AG10803 (cell line): ENCODE results near the gene MARVELD2.
"Not testable (repeated sequence)": the region's sequence is repeated elsewhere in the genome, so short reads cannot be mapped to it uniquely, and the experiment has no call there.

Experiments used
- DNase-seq: peaks from one replicate; pipeline ENCODE4 v3.0.0; 2010; ENCODE audit warnings: low read depth
- H3K4me3 ChIP-seq: 2 replicates; pipeline ENCODE4 v1.5.1; 2011; ENCODE audit warnings: mild to moderate bottlenecking, low read length, control low read depth
- TF ChIP-seq, protein P1 (sequence below): conservative IDR thresholded peaks from 2 replicates; pipeline ENCODE4 v1.5.1; 2011; ENCODE audit warnings: mild to moderate bottlenecking, low read length, control low read depth, inconsistent platforms

Gene MARVELD2, protein sequence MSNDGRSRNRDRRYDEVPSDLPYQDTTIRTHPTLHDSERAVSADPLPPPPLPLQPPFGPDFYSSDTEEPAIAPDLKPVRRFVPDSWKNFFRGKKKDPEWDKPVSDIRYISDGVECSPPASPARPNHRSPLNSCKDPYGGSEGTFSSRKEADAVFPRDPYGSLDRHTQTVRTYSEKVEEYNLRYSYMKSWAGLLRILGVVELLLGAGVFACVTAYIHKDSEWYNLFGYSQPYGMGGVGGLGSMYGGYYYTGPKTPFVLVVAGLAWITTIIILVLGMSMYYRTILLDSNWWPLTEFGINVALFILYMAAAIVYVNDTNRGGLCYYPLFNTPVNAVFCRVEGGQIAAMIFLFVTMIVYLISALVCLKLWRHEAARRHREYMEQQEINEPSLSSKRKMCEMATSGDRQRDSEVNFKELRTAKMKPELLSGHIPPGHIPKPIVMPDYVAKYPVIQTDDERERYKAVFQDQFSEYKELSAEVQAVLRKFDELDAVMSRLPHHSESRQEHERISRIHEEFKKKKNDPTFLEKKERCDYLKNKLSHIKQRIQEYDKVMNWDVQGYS

DNA sequence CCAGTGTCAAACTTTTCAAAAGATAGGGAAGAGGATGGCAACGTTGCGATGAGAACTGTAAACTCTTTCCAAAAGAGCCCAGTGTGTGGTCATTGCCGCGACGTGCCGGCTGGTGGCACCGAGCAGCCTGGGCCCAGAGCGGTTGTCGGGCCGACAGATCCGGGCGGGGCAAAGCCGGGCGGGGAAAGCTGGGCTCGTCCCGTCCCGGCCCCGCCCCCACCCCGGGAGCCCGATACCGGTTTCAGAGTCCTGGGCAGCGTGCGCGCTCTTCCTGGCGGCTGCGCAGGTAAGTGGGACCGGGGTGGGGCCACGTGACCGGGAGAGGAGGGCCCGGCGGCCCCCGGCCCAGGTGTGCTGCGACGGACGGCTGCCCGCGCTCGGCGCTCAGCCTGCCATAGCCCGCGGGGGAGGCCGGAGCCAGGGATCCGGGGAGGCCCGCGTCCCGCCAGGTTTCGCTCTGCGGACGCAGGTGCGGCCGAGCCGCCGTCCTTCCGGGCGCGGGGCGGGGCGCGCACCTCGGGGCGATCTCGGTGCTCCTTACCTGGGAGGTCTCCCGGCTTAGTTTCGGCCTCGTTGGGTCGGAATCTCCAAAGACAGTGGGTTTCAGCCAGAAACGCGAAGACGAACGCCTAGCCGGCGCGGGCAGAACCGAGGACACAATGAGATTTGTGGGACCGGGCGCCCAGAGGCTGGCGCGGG lies at the start of gene MARVELD2:
Gene MARVELD2, plus strand, starts transcription at position 232 of the 699 bp plus-strand sequence. CDS start 4,270 bp downstream, outside the sequence.
- TF ChIP-seq, protein P1, sequence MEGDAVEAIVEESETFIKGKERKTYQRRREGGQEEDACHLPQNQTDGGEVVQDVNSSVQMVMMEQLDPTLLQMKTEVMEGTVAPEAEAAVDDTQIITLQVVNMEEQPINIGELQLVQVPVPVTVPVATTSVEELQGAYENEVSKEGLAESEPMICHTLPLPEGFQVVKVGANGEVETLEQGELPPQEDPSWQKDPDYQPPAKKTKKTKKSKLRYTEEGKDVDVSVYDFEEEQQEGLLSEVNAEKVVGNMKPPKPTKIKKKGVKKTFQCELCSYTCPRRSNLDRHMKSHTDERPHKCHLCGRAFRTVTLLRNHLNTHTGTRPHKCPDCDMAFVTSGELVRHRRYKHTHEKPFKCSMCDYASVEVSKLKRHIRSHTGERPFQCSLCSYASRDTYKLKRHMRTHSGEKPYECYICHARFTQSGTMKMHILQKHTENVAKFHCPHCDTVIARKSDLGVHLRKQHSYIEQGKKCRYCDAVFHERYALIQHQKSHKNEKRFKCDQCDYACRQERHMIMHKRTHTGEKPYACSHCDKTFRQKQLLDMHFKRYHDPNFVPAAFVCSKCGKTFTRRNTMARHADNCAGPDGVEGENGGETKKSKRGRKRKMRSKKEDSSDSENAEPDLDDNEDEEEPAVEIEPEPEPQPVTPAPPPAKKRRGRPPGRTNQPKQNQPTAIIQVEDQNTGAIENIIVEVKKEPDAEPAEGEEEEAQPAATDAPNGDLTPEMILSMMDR, result peak; percentile 40
- peak; percentile 39 for DNase-seq
- H3K4me3 ChIP-seq, result peak within 1 kb of the TSS; percentile 54

DNA sequence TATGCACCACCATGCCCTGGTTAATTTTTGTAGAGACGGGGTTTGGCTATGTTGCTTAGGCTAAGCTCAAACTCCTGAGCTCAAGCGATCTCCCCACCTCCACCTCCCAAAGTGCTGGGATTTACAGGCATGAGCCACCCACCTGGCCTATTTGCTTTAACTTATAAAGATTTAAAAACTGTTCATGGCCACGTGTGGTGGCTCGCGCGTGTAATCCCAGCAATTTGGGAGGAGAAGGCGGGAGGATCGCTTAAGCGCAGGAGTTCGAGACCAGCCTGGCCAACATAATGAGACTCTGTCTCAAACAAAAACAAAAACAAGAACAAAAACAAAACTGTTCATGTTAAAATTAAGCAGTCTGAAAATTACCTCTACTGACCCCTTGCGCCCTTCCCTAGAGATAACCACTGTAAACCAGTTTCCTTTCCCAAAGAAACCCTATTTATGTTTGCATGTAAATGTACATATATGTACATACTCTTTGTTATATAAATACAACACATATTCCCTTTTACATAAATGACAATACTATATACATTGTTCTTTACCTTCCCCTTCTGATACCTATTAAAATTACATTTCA lies 47.1 kb upstream of the MARVELD2 start:
- TF ChIP-seq, protein P1, result no peak
- DNase-seq, result no peak
- H3K4me3 ChIP-seq, result peak overlapping the region; percentile 96

DNA sequence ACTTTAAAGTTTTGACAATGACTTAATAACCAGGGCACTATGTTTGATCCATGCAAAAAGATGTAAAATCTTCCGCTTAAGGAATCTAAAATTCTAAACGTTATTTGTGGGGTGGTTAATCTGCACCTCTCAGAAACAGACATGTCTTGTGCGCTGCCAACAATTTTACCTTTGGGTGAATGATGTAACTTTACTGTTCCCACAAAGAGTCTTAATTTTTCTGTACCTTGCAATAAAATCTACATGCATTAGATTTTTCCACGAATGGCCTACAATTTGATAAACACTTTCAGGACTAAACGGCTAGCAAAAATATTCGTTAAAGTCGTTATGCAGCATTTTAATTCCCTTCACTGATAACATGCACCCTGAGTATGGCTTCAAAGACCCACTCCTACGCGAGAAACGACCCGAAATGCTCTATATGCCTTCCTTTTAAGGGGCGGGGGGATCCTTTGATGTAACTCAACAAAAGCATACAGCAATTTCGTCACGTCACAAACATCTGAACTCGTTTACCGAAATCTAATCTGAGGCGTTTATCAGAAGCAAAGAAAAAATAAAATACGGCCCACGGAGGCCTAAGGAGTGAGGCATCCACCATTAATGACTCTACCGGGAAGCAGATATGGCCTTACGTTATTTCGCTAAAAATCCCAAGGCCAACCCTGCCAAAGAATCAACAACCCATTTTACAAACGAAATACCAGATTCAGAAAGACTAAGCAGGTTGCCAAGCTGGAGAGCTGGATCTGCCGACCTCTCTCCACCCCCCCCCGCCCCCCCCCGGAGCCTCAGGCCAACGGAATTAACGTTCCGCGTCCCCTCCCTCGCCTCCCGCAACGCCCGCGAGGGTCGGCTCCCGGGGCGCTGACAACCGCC lies 46.2 kb upstream of the MARVELD2 start:
- H3K4me3 ChIP-seq, result peak overlapping the region; percentile 96
- DNase-seq, result no peak
- TF ChIP-seq, protein P1, result no peak

DNA sequence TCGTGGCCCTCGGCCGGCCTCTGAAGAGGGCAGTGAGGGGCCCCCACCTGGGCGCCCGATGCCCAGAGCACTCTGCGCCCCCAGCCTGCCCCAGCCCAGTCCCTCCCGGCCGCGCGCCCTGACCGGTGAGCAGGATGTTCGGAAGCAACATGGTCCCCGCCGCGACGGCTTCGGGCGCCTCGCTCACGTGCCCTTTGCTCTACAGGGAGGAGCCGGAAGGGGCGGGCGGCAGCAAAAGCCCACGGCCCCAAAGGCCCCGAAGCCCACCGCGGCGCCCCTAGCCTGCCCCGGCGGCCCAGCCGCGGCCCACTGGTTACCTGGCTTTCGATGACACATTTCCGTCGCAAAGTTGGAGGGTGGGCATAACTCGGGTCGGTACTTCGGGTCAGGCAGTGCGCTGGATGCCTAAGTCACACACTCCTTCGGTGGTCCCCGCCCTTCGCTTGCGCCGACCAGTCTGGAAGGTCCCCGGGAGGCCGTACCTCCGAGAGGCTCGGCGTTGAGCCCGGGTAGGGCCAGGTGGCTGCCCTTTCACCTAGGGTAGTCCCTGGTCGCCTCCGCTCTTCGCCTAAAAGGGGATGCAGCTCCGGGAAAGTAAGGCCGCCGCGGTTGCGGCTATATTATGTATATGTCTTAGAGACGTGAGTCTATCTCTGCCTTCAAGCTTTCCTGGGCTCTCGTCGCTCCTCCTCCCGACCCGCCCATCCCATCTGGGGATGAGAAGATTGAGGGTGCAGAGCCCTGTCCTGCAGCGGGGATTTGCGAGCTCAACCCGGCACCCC lies 45.4 kb upstream of the MARVELD2 start, which contains the start of the genes AK6, RAD17 and TAF9:
Gene AK6, minus strand, starts transcription at position 181 of the 782 bp plus-strand sequence. Its CDS starts 30 bp downstream, at position 151.
Gene RAD17, plus strand, starts transcription at position 479 of the 782 bp plus-strand sequence. CDS start 2,391 bp downstream, outside the sequence.
Gene TAF9, minus strand, starts transcription at position 181 of the 782 bp plus-strand sequence. CDS start 3,783 bp downstream, outside the sequence.
- H3K4me3 ChIP-seq, result peak within 1 kb of the TSS; percentile 96
- peak; percentile 89 for DNase-seq
- TF ChIP-seq, protein P1, result no peak

DNA sequence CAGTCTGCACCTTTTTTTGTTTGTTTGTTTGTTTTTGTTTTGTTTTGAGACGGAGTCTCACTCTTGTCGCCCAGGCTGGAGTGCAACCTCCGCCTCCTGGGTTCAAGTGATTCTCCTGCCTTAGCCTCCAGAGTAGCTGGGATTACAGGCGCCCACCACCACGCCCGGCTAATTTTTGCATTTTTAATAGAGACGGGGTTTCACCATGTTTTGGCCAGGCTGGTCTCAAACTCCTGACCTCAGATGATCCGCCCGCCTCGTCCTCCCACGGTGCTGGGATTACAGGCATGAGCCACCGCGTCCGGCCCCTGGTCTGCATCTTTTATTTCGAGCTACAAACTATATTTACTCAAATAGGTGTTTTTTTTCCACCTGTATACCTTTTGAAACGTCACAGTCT lies 44.6 kb upstream of the MARVELD2 start:
- DNase-seq, result not testable (repeated sequence)
- peak overlapping the region; percentile 96 for H3K4me3 ChIP-seq

DNA sequence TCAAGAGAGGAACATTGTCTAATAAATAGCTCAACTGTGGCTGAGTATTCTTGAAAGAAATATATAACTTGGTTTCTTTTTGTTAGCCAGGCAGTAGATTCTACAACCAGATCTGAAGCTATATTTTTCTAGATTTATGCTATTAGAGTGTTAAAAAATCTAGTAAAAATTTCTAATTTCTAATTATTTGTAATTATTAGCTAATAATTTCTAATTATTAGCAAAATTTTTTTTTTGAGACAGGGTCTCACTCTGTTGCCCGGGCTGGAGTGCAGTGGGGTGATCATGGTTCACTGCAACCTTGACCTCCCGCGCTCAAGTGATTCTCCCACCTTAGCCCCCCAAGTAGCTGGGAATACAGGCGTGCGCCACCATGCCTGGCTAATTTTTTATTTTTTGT lies 42.5 kb upstream of the MARVELD2 start:
- no peak for DNase-seq
- no peak overlapping the region for H3K4me3 ChIP-seq
- TF ChIP-seq, protein P1, result no peak
